B cell (primary cell): Measurements from ENCODE around the gene ABCA13. TPM values are rescaled to one million over a fixed set of nuclear protein-coding genes. Genes with fewer than 3 reads are reported as not detected.

Source experiments
- ATAC-seq: fragments of 200-7000 bp; cut with Tn5 transposase; one replicate; pipeline ENCODE4 v1.10.0; 2021; ENCODE audit warnings: low read depth, mild to moderate bottlenecking, moderate number of reproducible peaks, moderate library complexity
- CTCF ChIA-PET: fragments of 350-600 bp; sonication (Branson Sonifier 250); formaldehyde crosslinking; loops from one replicate; lab custom pipeline; 2021; ENCODE audit warnings: antibody characterized with exemption, inconsistent platforms; lab: Charles Lee
- POLR2A ChIA-PET: fragments of 350-600 bp; sonication (Branson Sonifier 250); formaldehyde crosslinking; loops from one replicate; lab custom pipeline; 2021; ENCODE audit warnings: antibody characterized with exemption; lab: Charles Lee
- DNase-seq: peaks from one replicate; pipeline ENCODE4 v3.0.0; 2013
- H2AFZ ChIP-seq: 2 replicates; pipeline ENCODE4 v1.6.1; 2012; ENCODE audit warnings: mild to moderate bottlenecking, low read depth, low read length; ENCODE audit not compliant: insufficient read depth, poor library complexity, severe bottlenecking
- H3K27ac ChIP-seq, 2 donors: 1 replicate in 1 of 2; 2 replicates in 1 of 2; pipeline ENCODE4 v1.5.1; 2012 to 2013; ENCODE audit warnings: low read length in 2 of 2, mild to moderate bottlenecking in 2 of 2, moderate library complexity in 1 of 2
- H3K27me3 ChIP-seq, 4 experiments: fragments of 200-600 bp in 1 of 4; sonication (generic) in 1 of 4; replicated peaks in 1 of 4; 1 replicate in 2 of 4; 2 replicates in 2 of 4; pipeline versions ENCODE4 v1.6.1 to v1.7.0; 2013 to 2016; ENCODE audit warnings: low read length in 3 of 4, mild to moderate bottlenecking in 2 of 4, mixed read lengths in 1 of 4, moderate library complexity in 1 of 4; ENCODE audit not compliant: insufficient read depth in 4 of 4, control insufficient read depth in 3 of 4; ENCODE audit errors: control extremely low read depth in 1 of 4
- H3K36me3 ChIP-seq, 2 experiments: replicated peaks in 1 of 2; 1 replicate in 1 of 2; 2 replicates in 1 of 2; pipeline versions ENCODE4 v1.6.1 to v1.7.1; 2013; ENCODE audit warnings: low read length in 1 of 2; ENCODE audit not compliant: insufficient read depth in 2 of 2, control insufficient read depth in 1 of 2; ENCODE audit errors: control extremely low read depth in 1 of 2, extremely low read depth in 1 of 2
- H3K4me1 ChIP-seq, 2 donors: fragments of 200-600 bp in 1 of 2; sonication (generic) in 1 of 2; 1 replicate in 1 of 2; 2 replicates in 1 of 2; pipeline versions ENCODE4 v1.5.1 to v1.6.1; 2013 to 2017; ENCODE audit warnings: low read length in 2 of 2; ENCODE audit not compliant: control insufficient read depth in 2 of 2, insufficient read depth in 2 of 2
- H3K4me2 ChIP-seq: replicated peaks from 2 replicates; pipeline ENCODE3; 2012; ENCODE audit warnings: mild to moderate bottlenecking, low read depth, low read length; ENCODE audit not compliant: poor library complexity, severe bottlenecking
- H3K4me3 ChIP-seq, 5 experiments: fragments of 200-600 bp in 1 of 5; sonication (generic) in 1 of 5; 1 replicate in 3 of 5; 2 replicates in 2 of 5; pipeline versions ENCODE4 v1.5.1 to v1.7.0; 2011 to 2016; ENCODE audit warnings: low read length in 4 of 5, mild to moderate bottlenecking in 4 of 5, low read depth in 2 of 5, control low read depth in 1 of 5, moderate library complexity in 1 of 5; ENCODE audit not compliant: insufficient read depth in 1 of 5; ENCODE audit errors: control extremely low read depth in 1 of 5, extremely low read depth in 1 of 5
- H3K79me2 ChIP-seq: fragments of 200-600 bp; sonication (generic); one replicate; pipeline ENCODE4 v1.6.0; 2016; ENCODE audit warnings: low read length; ENCODE audit not compliant: control insufficient read depth, insufficient read depth
- H3K9ac ChIP-seq: fragments of 200-600 bp; sonication (generic); 2 replicates; pipeline ENCODE4 v1.6.1; 2017; ENCODE audit warnings: mild to moderate bottlenecking, low read length, moderate library complexity
- H3K9me3 ChIP-seq, 3 donors: one replicate each; pipeline versions ENCODE4 v1.6.1 to v1.7.1; 2013; ENCODE audit warnings: low read length in 2 of 3; ENCODE audit not compliant: control insufficient read depth in 2 of 3, insufficient read depth in 1 of 3; ENCODE audit errors: control extremely low read depth in 1 of 3
- H4K20me1 ChIP-seq: 2 replicates; pipeline ENCODE4 v1.6.0; 2012; ENCODE audit warnings: mild to moderate bottlenecking, low read length; ENCODE audit not compliant: insufficient read depth, control insufficient read depth, poor library complexity, severe bottlenecking
- H3K27ac Mint-ChIP-seq: one replicate; pipeline ENCODE4 v1.8.0; 2021; ENCODE audit warnings: mixed read lengths
- H3K27me3 Mint-ChIP-seq: one replicate; pipeline ENCODE4 v1.8.0; 2021; ENCODE audit warnings: mixed read lengths
- H3K4me1 Mint-ChIP-seq: one replicate; pipeline ENCODE4 v1.8.0; 2021; ENCODE audit warnings: mixed read lengths
- H3K4me3 Mint-ChIP-seq: one replicate; pipeline ENCODE4 v1.8.0; 2021; ENCODE audit warnings: mixed read lengths
- H3K9me3 Mint-ChIP-seq: one replicate; pipeline ENCODE4 v1.8.0; 2022; ENCODE audit warnings: mixed read lengths; ENCODE audit not compliant: insufficient read depth
- EZH2 ChIP-seq: IDR thresholded peaks from 2 replicates; pipeline ENCODE4 v1.6.1; 2012; ENCODE audit warnings: borderline replicate concordance, low read depth, mild to moderate bottlenecking, moderate library complexity, low read length; ENCODE audit not compliant: insufficient read depth, poor library complexity, severe bottlenecking
- WGBS: methylation state at CpG from one replicate; pipeline ENCODE4 v1.1.5; 2013; ENCODE audit warnings: missing lambda C conversion rate; ENCODE audit not compliant: insufficient coverage; 5-methylcytosine and 5-hydroxymethylcytosine counted together
- intact Hi-C: fragments of 100-400 bp; cut with micrococcal nuclease; formaldehyde crosslinking; loops from one replicate; pipeline ENCODE4 v1.10.0; 2022
- polyA plus RNA-seq: library from polyadenylated mRNA; depleted of rRNA; stranded (reverse); fragments of >200 nt; gene quantifications from 2 replicates; pipeline ENCODE4 v1.2.3, GENCODE V29; 2012
- total RNA-seq, 2 donors: library from RNA; stranded (reverse); fragments of 120-200 nt in 1 of 2; gene quantifications; 1 replicate in 1 of 2; 2 replicates in 1 of 2; pipeline versions ENCODE4 v1.2.3 to v1.2.4, GENCODE V29; 2013 to 2022
- TF ChIP-seq, protein P1 (sequence below): fragments of 200-600 bp; IDR thresholded peaks from one replicate; pipeline ENCODE4 v1.8.0; 2022; ENCODE audit warnings: antibody characterized with exemption, mild to moderate bottlenecking

ABCA13 gene
- total and polyA plus RNA-seq, 2 donors (not counting 1 experiment from before 2014, with no cell fraction given) = not detected

DNA sequence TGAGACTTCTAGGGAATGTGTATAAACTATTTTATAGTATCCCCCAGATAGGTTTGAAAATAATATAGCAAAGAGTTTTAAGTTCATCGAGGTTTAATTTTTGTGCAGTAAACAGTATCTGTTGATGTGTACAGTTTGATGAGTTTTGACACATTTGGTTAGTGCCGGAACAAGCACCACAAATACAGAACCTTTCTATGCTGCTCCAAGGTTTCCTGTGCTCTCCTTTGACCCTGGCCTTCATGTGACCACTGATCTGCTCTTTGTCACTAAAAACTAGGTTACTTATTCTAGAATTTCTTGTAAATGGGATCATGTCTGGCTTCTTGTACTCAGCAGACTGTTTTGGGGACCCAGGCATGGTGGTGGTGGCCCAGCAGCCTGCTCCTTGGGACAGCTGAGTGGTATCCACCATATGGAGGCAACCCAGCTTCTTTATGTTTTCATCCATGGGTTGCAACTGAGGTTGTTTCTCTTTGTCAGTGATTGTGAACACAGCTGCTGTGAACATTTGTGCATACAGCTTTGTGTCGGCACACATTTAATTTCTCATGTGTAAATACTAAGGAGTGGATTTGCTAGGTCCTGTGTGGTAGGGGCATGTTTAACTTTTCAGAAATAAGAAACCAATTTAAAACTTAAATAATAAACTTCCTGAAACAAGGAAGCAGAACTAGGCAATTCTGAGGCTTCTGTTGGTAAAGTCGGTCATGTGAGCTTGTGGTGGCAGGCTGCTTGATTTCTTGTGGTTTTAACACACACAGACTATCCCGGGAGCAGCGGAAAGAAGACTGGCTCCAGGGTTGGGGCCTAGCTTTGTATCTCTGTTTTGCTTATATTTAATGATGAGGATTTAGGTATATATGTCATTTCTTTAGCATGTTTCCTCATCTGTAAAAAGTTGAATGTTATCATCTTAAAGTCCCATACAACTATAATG is 219.4 kb downstream of the ABCA13 start:
- Histone ChIP-seq H4K20me1 (no peaks in the 10 kb centered on the region), H3K79me2 (no peaks in the 10 kb centered on the region), H3K36me3 (no peaks in the 10 kb centered on the region), H3K27me3 (no peaks in the 10 kb centered on the region), H3K4me3 (no peak overlapping the region), H3K4me2 (no peak overlapping the region), H3K9ac (no peak overlapping the region), H3K4me1 (no peaks in the 10 kb centered on the region), H2AFZ (no peak overlapping the region), H3K9me3 (peaks cover 0 to 3% (median 0%) of the 10 kb centered on the region in 3 donors), H3K27ac (no peak overlapping the region)
- DNase-seq (no peak), ATAC-seq (no peak)
- CTCF ChIA-PET = no interaction called here
- no peaks in the 10 kb centered on the region for H3K4me1 Mint-ChIP-seq
- no peak overlapping the region for H3K4me3 Mint-ChIP-seq
- POLR2A ChIA-PET = no interaction called here
- no peak overlapping the region for H3K27ac Mint-ChIP-seq
- no peaks in the 10 kb centered on the region for H3K27me3 Mint-ChIP-seq
- 0% methylated on average over 1 of the region's 6 CpGs for WGBS
- TF ChIP-seq, protein P1, sequence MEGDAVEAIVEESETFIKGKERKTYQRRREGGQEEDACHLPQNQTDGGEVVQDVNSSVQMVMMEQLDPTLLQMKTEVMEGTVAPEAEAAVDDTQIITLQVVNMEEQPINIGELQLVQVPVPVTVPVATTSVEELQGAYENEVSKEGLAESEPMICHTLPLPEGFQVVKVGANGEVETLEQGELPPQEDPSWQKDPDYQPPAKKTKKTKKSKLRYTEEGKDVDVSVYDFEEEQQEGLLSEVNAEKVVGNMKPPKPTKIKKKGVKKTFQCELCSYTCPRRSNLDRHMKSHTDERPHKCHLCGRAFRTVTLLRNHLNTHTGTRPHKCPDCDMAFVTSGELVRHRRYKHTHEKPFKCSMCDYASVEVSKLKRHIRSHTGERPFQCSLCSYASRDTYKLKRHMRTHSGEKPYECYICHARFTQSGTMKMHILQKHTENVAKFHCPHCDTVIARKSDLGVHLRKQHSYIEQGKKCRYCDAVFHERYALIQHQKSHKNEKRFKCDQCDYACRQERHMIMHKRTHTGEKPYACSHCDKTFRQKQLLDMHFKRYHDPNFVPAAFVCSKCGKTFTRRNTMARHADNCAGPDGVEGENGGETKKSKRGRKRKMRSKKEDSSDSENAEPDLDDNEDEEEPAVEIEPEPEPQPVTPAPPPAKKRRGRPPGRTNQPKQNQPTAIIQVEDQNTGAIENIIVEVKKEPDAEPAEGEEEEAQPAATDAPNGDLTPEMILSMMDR = no peak
- no peak for TF ChIP-seq EZH2
- intact Hi-C loops = no loop called here
- no peaks in the 10 kb centered on the region for H3K9me3 Mint-ChIP-seq

DNA sequence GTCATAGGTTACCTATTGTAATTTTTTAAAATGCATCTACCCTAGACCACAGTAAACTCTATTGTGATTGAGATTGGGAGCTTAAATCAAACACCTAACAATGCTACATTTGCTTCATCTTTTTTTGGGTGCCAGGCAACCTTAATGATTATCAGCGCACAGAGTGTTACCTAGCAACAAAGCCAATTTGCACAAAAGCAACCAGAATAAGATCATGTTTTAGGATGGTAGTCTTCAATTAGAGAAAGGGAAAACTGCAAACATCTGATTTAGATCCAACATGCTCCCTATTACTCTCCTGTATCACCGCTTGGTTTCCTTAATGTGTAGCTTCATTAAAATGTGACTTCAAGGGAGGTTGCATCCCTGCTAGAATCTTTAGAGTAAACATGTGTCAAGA is 226.9 kb downstream of the ABCA13 start:
- DNase-seq = no peak
- ChIA-PET POLR2A (no interaction called here), CTCF (no interaction called here)
- Histone ChIP-seq H3K4me3 (no peak overlapping the region), H3K27ac (no peak overlapping the region), H3K36me3 (no peaks in the 10 kb centered on the region), H2AFZ (no peak overlapping the region), H3K27me3 (no peaks in the 10 kb centered on the region), H4K20me1 (no peaks in the 10 kb centered on the region), H3K79me2 (no peaks in the 10 kb centered on the region), H3K9ac (no peak overlapping the region), H3K9me3 (peaks cover 0 to under 1% (median 0%) of the 10 kb centered on the region in 3 donors), H3K4me1 (no peaks in the 10 kb centered on the region), H3K4me2 (no peak overlapping the region)
- intact Hi-C loops = no loop called here
- H3K27me3 Mint-ChIP-seq = no peaks in the 10 kb centered on the region
- no peak for TF ChIP-seq EZH2
- TF ChIP-seq, protein P1 = no peak
- H3K9me3 Mint-ChIP-seq = no peaks in the 10 kb centered on the region
- ATAC-seq = no peak
- H3K4me1 Mint-ChIP-seq = no peaks in the 10 kb centered on the region
- WGBS = no CpG with 5 or more reads among the region's 2 CpGs
- H3K27ac Mint-ChIP-seq = no peak overlapping the region
- no peak overlapping the region for H3K4me3 Mint-ChIP-seq
